H54 (cell line): ENCODE measurements around the gene SH3GL1.

Source experiments
- DNase-seq: peaks from one replicate; pipeline ENCODE4 v3.0.0; 2011; ENCODE audit warnings: low spot score, mixed read lengths; ENCODE audit not compliant: insufficient read length
- FAIRE-seq: peaks from 3 replicates; lab custom pipeline; 2011; peaks lifted over from hg19 to GRCh38; lab: Jason Lieb, UNC
- POLR2A ChIP-seq: IDR thresholded peaks from 2 replicates; pipeline ENCODE4 v1.6.1; 2011; ENCODE audit warnings: low read depth, mild to moderate bottlenecking, low read length

Gene SH3GL1

GRCh38 chr19:4362831-4363545 is 37.4 kb downstream of the SH3GL1 start:
- TF ChIP-seq POLR2A, result no peak
- DNase-seq (no peak), FAIRE-seq (no peak)

DNA sequence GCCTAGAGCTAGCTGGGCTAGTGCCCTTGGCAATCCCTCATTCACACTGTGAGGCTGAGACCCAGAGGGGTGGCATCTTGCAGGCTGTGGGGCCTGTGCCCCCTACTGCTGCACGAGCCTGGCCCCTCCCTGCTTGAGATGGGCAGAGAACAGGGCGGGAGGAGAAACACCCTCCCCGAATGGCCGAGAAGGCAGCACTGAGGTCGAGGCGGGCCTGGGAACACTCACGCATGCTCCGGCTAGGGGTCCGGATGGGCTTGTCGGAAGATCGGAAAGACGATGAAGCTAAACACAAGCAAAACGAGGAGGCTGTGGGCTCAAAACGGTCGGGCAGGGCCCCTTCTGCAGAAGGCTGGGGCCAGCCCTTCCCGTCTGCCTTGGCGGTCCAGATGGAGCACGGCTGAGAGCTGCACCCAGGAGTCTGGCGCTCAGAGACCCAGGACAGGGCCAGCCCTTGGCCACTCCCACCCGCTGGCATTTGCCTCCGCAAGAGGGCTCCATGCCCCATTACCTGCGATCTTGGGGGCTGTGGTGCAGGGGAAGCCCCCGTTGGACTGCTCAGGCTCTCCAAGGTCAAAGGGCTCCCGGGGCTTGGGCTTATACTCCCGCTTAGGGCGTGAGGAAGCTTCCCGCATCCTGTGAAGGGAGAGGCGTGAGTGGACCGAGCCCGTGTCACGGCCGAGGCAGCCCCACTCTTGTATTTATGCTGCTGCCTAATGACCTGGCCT is 38.1 kb downstream of the SH3GL1 start:
- no peak for TF ChIP-seq POLR2A
- no peak for DNase-seq
- no peak for FAIRE-seq

DNA sequence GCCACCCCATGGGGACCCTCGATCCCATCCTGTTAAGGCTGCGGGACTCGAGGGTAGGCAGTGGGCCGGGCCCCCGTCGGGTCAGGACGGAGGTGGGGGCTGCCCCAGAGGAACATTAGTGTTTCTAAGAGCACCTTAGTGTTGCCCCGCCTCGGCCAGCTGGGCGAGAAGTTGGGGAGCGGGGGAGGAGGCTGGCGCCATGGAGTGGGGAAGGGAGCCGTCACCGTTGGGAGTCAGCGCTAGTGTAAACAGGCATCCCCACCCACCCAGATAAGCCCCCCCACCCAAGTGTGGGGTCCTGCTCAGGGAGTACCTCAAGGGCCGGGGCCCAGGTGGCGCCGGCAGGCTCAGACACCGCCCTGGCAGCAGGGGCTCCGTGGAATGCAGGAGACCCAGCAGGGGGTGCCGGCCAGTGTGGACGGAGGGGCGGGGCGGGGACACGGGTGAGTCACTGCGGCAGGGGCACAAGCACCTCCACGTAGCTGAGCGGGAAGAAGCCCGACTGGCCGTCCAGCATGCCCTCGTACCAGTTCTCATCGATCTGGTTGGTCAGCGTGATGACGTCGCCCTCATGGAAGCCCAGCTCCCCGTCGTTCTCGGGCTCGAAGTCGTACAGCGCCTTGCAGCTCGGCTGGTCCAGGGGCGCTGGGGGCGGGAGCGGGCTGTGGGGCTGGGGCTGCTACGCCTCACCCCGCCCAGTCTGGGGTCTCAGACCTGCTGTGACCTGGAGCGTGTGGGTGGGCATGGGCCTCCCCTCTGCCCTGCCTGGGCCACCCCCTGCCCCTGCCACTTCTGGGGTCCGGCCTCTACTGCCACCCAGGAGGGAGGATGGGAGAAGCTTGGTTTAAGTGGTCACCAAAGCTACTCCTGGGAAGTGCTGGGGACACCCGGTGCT is 38.9 kb downstream of the SH3GL1 start:
- DNase-seq, result no peak
- no peak for TF ChIP-seq POLR2A
- no peak for FAIRE-seq

DNA sequence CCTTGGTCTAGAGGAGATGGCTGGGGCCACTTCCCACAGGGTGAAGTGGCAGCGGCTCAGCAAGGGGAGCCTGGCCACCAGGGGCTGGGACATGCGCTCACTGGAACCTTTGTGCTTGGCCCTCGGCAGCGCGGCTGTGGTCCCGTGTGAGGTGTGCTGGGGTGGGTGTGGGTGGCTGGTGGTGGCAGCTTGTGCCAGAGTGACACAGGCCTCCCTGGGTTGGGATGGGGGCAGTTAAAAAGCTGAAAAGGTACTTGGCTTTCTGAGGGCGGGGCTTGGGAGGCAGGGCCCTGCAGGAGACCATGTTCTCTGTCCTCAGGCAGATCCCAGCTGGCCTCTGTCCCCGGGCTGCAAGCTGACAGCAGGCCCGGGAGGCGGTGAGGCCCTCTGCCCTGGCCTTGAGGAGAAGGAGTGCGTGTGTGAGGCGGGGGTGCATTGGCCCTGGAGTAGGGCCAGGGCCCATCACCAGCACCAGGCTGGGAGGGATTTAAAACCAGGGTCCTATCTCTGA is 39.7 kb downstream of the SH3GL1 start:
- TF ChIP-seq POLR2A, result no peak
- DNase-seq (no peak), FAIRE-seq (no peak)

- no peak for DNase-seq
- no peak for TF ChIP-seq POLR2A
- FAIRE-seq, result no peak
Measured at GRCh38 chr19:4360081-4360569, 40.2 kb downstream of the SH3GL1 start.

GRCh38 chr19:4359627-4360000 is 40.7 kb downstream of the SH3GL1 start:
- TF ChIP-seq POLR2A, result no peak
- FAIRE-seq (no peak), DNase-seq (no peak)

DNA sequence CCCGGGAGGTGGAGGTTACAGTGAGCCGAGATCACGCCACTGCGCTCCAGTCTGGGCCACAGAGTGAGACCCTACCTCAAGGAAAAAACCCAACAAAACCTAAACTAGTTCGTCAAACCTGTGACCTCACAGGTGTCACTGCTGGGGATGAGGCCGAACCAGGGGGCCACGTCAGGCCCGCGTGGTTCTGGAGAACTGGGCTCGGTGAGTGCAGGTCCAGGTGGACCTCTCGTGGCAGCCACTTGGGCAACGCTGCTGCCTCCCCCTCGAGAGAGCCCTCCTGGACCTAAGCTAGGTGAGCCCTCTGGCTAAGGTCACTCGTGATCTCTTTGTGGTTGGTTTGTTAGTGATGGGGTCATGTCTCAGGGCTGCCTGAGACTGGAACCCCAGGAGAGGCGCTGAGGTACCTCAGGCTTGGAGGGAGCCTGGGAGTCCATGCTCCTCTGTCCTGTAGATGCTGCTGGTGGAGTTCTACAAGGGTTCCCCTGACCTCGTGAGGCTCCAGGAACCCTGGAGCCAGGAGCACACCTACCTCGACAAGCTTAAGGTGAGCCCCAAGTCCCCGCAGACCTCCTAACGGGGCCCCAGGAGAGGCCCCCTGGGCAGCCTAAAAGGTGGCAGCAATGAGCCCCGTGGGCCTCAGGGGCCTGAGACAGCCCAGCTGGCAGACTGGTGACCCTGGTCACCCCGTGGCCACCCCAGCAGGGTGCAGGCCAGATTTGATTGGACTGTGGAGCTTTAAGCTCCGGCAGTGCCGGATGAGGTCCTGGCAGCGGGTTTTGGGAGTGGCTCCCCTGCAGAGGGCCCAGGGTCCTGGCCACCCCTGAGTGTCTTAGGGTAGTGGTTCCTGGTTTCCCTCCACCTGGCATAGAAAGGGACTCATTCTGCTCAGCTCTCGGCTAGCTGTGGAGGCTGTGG is 41.4 kb downstream of the SH3GL1 start:
- FAIRE-seq (no peak), DNase-seq (no peak)
- TF ChIP-seq POLR2A, result no peak

DNA sequence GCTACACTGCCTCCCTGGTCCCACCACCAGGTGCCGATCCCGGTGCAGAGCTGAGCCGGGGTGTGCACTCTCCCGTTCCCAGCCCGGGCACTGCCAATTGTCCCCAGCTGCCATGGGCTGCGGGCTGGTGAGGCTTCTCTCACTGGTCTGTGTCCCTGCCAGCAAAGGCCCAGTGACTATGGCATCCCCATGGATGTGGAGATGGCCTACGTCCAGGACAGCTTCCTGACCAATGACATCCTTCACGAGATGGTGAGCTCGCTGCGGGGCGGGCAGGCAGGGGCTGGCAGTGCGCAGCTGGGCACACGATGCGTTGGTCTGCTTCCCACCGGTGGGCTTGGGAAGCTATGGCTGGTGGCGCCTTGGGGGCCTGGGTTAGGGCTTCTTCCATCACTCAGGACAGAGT is 42.4 kb downstream of the SH3GL1 start:
- no peak for DNase-seq

GRCh38 chr19:4357095-4357797 is 43.1 kb downstream of the SH3GL1 start:
- no peak for FAIRE-seq
- DNase-seq, result no peak
- no peak for TF ChIP-seq POLR2A

More for the DNA sequence above, 42.4 kb downstream of the SH3GL1 start:
- FAIRE-seq, result no peak
- no peak for TF ChIP-seq POLR2A

- TF ChIP-seq POLR2A, result no peak
- no peak for FAIRE-seq
Measured at GRCh38 chr19:4354897-4355296, 45.5 kb downstream of the SH3GL1 start.

GRCh38 chr19:4354282-4354681 is 46.1 kb downstream of the SH3GL1 start:
- TF ChIP-seq POLR2A, result no peak
- FAIRE-seq (no peak), DNase-seq (no peak)

More at GRCh38 chr19:4354897-4355296, 45.5 kb downstream of the SH3GL1 start:
- DNase-seq, result no peak

- DNase-seq (no peak), FAIRE-seq (no peak)
- no peak for TF ChIP-seq POLR2A
Measured at GRCh38 chr19:4352701-4353121, 47.6 kb downstream of the SH3GL1 start.

DNA sequence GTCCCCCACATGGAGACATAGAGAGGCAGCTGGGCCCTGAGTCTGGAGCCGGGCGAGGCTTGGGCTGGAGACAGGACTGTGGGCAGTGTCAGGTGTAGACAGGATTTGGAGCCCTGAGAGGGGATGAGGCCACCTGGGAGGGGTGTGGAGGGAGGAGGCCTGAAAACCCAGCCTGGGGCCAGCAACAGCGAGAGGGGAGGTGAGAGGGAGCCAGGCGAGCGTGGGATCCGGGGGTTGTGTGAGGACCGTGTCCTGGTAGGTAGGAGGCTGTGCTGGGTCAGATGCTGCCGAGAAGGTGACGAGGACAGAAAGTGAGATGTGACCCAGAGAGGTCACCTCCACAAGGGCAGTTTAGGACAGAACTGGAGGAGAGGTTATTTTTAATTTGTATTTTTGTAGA is 49.6 kb downstream of the SH3GL1 start:
- DNase-seq, result no peak
- no peak for TF ChIP-seq POLR2A
- no peak for FAIRE-seq
